SU-DHL-6 (cell line): Measurements from ENCODE around the gene L1TD1.

Experiments used
- H2AFZ ChIP-seq: fragments of 200-600 bp; sonication (generic); 2 replicates; pipeline ENCODE4 v1.6.1; 2014; ENCODE audit warnings: low read depth, mild to moderate bottlenecking, moderate library complexity, mixed read lengths, antibody characterized with exemption, low read length; ENCODE audit not compliant: severe bottlenecking
- H3F3A ChIP-seq: fragments of 200-600 bp; shearing (Covaris generic); 2 replicates; pipeline ENCODE4 v1.6.0; 2016; ENCODE audit warnings: antibody characterized with exemption, mild to moderate bottlenecking; ENCODE audit not compliant: insufficient read depth
- H3K27ac ChIP-seq: fragments of 200-600 bp; sonication (generic); 2 replicates; pipeline ENCODE4 v1.5.1; 2016; ENCODE audit warnings: low read depth, mild to moderate bottlenecking, low read length, moderate library complexity, mixed read lengths
- H3K27me3 ChIP-seq: fragments of 200-600 bp; sonication (generic), shearing (Covaris generic); 2 replicates; pipeline ENCODE4 v1.6.0; 2014; ENCODE audit warnings: mild to moderate bottlenecking, low read length
- H3K36me3 ChIP-seq: fragments of 200-600 bp; sonication (generic); 2 replicates; pipeline ENCODE4 v1.6.1; 2014; ENCODE audit warnings: mild to moderate bottlenecking, low read length, mixed read lengths
- H3K4me2 ChIP-seq: fragments of 300-600, 200-600 bp; shearing (Covaris generic), sonication (generic); 2 replicates; pipeline ENCODE4 v1.6.0; 2014; ENCODE audit warnings: low read length, low read depth, mild to moderate bottlenecking; ENCODE audit not compliant: poor library complexity, severe bottlenecking
- H3K4me3 ChIP-seq: fragments of 200-600 bp; sonication (generic); 2 replicates; pipeline ENCODE4 v1.5.1; 2014; ENCODE audit warnings: antibody characterized with exemption, low read length, mild to moderate bottlenecking, mixed read lengths; ENCODE audit not compliant: insufficient read depth, poor library complexity, severe bottlenecking
- H3K79me2 ChIP-seq: fragments of 200-600 bp; sonication (generic); 2 replicates; pipeline ENCODE4 v1.6.1; 2014; ENCODE audit warnings: mild to moderate bottlenecking, low read length, moderate library complexity; ENCODE audit not compliant: insufficient read depth
- H3K9ac ChIP-seq: fragments of 200-600 bp; sonication (generic); 2 replicates; pipeline ENCODE4 v1.7.0; 2014; ENCODE audit warnings: mild to moderate bottlenecking, low read length
- H3K9me2 ChIP-seq: fragments of 200-600 bp; sonication (generic); replicated peaks from 2 replicates; pipeline ENCODE4 v1.6.1; 2014; ENCODE audit warnings: low read length; ENCODE audit not compliant: insufficient read depth
- H3K9me3 ChIP-seq: fragments of 200-600 bp; sonication (generic); 2 replicates; pipeline ENCODE4 v1.6.1; 2014; ENCODE audit warnings: low read length, mixed read lengths; ENCODE audit not compliant: insufficient read depth
- H4K20me1 ChIP-seq: fragments of 200-600 bp; sonication (generic); 2 replicates; pipeline ENCODE4 v1.6.1; 2014; ENCODE audit warnings: low read depth, mild to moderate bottlenecking, antibody characterized with exemption, low read length, moderate library complexity, mixed read lengths
- EZH2phosphoT487 ChIP-seq: fragments of 200-600 bp; sonication (generic), shearing (Covaris generic); conservative IDR thresholded peaks from 2 replicates; pipeline ENCODE4 v1.6.1; 2018; ENCODE audit warnings: mild to moderate bottlenecking, antibody characterized with exemption, low read length, moderate library complexity, mixed read lengths
- TF ChIP-seq, protein P1 (sequence below): fragments of 200-600 bp; sonication (generic); IDR thresholded peaks from one replicate; pipeline ENCODE4 v1.5.1; 2017; ENCODE audit warnings: antibody characterized with exemption, mild to moderate bottlenecking, low read length, moderate library complexity; ENCODE audit not compliant: insufficient read depth, poor library complexity, severe bottlenecking

L1TD1 gene

DNA sequence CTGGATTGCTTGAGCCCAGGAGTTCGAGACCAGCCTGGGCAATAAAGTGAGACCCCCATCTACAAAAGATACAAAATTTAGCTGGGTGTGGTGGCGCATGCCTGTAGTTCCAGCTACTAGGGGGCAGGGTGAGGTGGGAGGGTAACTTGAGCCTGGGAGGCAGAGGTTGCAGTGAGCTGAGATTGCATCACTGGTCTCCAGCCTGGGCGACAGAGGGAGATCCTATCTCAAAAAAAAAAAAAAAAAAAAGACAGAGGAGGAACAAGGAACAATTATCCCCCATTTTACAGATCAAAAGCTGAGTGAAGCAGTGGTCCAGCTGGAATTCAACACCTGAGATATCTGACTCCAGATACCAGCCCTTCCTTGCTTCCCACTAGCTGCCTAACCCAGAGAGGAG, 34.8 kb downstream of the L1TD1 start:
- Histone ChIP-seq H3K27me3 (no peaks in the 10 kb centered on the region), H3K9me3 (no peaks in the 10 kb centered on the region), H2AFZ (no peak overlapping the region), H3K36me3 (no peaks in the 10 kb centered on the region), H3K4me2 (no peak overlapping the region), H4K20me1 (no peaks in the 10 kb centered on the region), H3K9ac (no peak overlapping the region), H3K27ac (no peak overlapping the region), H3K9me2 (no peaks in the 10 kb centered on the region), H3F3A (no peaks in the 10 kb centered on the region), H3K4me3 (no peak overlapping the region), H3K79me2 (no peaks in the 10 kb centered on the region)
- no peak for TF ChIP-seq EZH2phosphoT487
- TF ChIP-seq, protein P1, sequence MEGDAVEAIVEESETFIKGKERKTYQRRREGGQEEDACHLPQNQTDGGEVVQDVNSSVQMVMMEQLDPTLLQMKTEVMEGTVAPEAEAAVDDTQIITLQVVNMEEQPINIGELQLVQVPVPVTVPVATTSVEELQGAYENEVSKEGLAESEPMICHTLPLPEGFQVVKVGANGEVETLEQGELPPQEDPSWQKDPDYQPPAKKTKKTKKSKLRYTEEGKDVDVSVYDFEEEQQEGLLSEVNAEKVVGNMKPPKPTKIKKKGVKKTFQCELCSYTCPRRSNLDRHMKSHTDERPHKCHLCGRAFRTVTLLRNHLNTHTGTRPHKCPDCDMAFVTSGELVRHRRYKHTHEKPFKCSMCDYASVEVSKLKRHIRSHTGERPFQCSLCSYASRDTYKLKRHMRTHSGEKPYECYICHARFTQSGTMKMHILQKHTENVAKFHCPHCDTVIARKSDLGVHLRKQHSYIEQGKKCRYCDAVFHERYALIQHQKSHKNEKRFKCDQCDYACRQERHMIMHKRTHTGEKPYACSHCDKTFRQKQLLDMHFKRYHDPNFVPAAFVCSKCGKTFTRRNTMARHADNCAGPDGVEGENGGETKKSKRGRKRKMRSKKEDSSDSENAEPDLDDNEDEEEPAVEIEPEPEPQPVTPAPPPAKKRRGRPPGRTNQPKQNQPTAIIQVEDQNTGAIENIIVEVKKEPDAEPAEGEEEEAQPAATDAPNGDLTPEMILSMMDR, result no peak

DNA sequence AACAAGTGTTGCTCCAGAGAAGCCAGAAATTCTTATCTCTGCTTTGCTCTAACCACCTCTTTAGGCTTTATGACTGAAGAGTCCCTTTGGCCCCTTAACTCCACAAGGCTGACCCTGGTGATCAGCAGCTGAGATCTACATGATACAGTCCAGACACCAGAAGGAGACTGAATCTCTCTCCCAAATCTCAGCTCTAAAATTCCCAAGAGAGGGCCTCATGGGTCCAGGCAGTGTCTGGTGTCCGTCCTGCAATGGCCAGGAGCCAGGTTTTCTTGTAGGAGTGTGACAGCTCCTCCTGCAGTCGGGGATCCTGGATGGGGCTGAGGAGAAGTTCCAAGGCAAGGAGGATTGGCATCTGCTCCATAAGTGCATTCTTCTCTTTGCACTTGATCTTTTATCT, 35.3 kb downstream of the L1TD1 start:
- no peak overlapping the region for H2AFZ ChIP-seq

DNA sequence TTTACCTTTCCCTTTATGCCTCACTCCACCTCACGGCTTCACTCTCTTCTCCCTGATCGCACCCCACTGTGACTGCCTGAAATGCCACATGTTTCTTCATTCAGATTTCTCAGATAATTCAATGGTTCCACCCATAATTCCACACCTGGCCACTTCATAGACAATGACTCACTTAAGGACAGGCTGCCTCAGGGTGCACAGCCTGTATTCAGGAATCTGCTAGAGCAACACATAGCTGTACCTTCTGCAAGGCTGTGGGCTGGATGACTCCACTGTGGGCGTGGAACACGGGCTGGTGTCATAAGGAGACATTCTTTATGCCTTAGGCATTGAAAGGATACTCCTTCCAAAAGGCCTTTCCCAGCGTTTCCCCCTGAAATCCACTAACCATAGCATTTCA, 36.1 kb downstream of the L1TD1 start:
- no peaks in the 10 kb centered on the region for H3K27me3 ChIP-seq
- H3K9ac ChIP-seq, result no peak overlapping the region
- TF ChIP-seq, protein P1, result no peak
- no peaks in the 10 kb centered on the region for H4K20me1 ChIP-seq
- H3F3A ChIP-seq, result no peaks in the 10 kb centered on the region
- no peaks in the 10 kb centered on the region for H3K36me3 ChIP-seq
- no peak overlapping the region for H3K4me2 ChIP-seq
- H3K9me3 ChIP-seq, result no peaks in the 10 kb centered on the region
- no peak overlapping the region for H2AFZ ChIP-seq
- H3K27ac ChIP-seq, result no peak overlapping the region
- H3K4me3 ChIP-seq, result no peak overlapping the region
- no peaks in the 10 kb centered on the region for H3K79me2 ChIP-seq
- no peaks in the 10 kb centered on the region for H3K9me2 ChIP-seq

More for the DNA sequence above, 35.3 kb downstream of the L1TD1 start:
- Histone ChIP-seq H3K4me2 (no peak overlapping the region), H3K9ac (no peak overlapping the region), H3K36me3 (no peaks in the 10 kb centered on the region), H3F3A (no peaks in the 10 kb centered on the region), H3K27me3 (no peaks in the 10 kb centered on the region), H3K27ac (no peak overlapping the region), H4K20me1 (no peaks in the 10 kb centered on the region), H3K9me2 (no peaks in the 10 kb centered on the region), H3K79me2 (no peaks in the 10 kb centered on the region), H3K9me3 (no peaks in the 10 kb centered on the region), H3K4me3 (no peak overlapping the region)
- TF ChIP-seq, protein P1, result no peak
- TF ChIP-seq EZH2phosphoT487, result no peak

DNA sequence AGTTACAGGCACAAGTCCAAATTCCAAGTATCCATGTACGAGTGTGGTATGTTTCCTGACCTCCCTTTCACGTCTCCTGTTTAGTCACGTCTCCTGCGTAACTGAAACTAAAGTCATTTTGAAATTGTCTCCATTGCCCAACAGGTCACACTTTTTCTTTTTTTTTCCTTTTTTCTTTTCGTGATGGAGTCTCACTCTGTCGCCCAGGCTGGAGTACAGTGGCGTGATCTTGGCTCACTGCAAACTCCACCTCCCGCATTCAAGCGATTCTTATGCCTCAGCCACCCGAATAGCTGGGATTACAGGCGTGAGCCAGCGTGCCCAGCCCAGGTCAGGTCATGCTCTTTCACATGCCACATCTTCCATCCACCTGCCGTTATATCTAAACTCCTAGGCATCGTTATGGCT, 38.2 kb downstream of the L1TD1 start:
- Histone ChIP-seq H3K27ac (no peak overlapping the region), H3K9me2 (no peaks in the 10 kb centered on the region), H3F3A (no peaks in the 10 kb centered on the region), H4K20me1 (no peaks in the 10 kb centered on the region), H3K4me2 (no peak overlapping the region), H3K27me3 (no peaks in the 10 kb centered on the region), H3K9me3 (no peaks in the 10 kb centered on the region), H3K79me2 (no peaks in the 10 kb centered on the region), H3K4me3 (no peak overlapping the region), H3K9ac (no peak overlapping the region), H2AFZ (no peak overlapping the region), H3K36me3 (no peaks in the 10 kb centered on the region)
- no peak for TF ChIP-seq EZH2phosphoT487
- TF ChIP-seq, protein P1, result no peak
